HL-60 (cell line): ENCODE results near the gene WDR6.
"Not testable (repeated sequence)": the region's sequence is repeated elsewhere in the genome, so short reads cannot be mapped to it uniquely, and the experiment has no call there.

Experiments used
- DNase-seq, 2 experiments: peaks; one replicate each; pipeline ENCODE4 v3.0.0-alpha.2; 2010 to 2020; ENCODE audit warnings: low read depth in 1 of 2, low spot score in 1 of 2
- H3K27ac ChIP-seq: fragments of 250-450 bp; sonication (Bioruptor Pico); replicated peaks from 2 replicates; pipeline ENCODE4 v1.5.1; 2020; ENCODE audit warnings: mild to moderate bottlenecking, moderate library complexity
- H3K27me3 ChIP-seq: fragments of 250-450 bp; sonication (Bioruptor Pico); 2 replicates; pipeline ENCODE4 v1.5.1; 2021; ENCODE audit warnings: mild to moderate bottlenecking, moderate library complexity; ENCODE audit not compliant: insufficient read depth, poor library complexity, severe bottlenecking
- H3K4me3 ChIP-seq: replicated peaks from 2 replicates; pipeline ENCODE4 v1.5.1; 2011; ENCODE audit warnings: mild to moderate bottlenecking, control low read depth, low read length; ENCODE audit not compliant: insufficient read depth
- CTCF ChIP-seq: IDR thresholded peaks from one replicate; pipeline ENCODE4 v1.5.1; 2011; ENCODE audit warnings: low read length, control low read depth, inconsistent platforms; ENCODE audit not compliant: insufficient read depth
- GABPA ChIP-seq: IDR thresholded peaks from 2 replicates; pipeline ENCODE4 v1.6.1; 2012; ENCODE audit warnings: low read depth
- POLR2AphosphoS5 ChIP-seq: IDR thresholded peaks from 2 replicates; pipeline ENCODE4 v1.6.1; 2012; ENCODE audit warnings: low read depth
- SPI1 ChIP-seq: IDR thresholded peaks from 2 replicates; pipeline ENCODE4 v1.6.1; 2012; ENCODE audit warnings: low read depth, mild to moderate bottlenecking, borderline replicate concordance
- TF ChIP-seq, protein P1 (sequence below): IDR thresholded peaks from 2 replicates; pipeline ENCODE4 v1.6.1; 2012; ENCODE audit warnings: low read depth; ENCODE audit not compliant: insufficient replicate concordance

Gene WDR6

DNA sequence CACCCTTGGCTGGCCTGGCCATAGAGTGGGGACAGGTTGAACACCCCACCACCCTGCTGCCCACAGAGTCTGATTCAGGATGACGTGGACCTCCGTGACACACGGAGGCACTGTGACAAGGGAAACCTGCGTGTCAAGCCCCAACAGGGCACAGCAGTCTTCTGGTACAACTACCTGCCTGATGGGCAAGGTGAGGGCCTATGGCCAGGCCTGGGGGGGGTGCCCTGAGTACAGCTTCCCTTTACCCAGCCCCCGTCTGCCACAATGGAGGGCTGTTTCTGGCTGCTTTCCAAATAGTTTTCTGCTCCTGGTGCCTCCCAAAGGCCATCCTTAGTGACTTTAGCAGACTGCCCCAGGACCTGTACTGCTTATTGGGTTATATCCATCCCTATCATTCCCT, 1.2 kb upstream of the WDR6 start:
- TF ChIP-seq SPI1 (no peak), POLR2AphosphoS5 (no peak), GABPA (no peak), CTCF (no peak)
- TF ChIP-seq, protein P1, sequence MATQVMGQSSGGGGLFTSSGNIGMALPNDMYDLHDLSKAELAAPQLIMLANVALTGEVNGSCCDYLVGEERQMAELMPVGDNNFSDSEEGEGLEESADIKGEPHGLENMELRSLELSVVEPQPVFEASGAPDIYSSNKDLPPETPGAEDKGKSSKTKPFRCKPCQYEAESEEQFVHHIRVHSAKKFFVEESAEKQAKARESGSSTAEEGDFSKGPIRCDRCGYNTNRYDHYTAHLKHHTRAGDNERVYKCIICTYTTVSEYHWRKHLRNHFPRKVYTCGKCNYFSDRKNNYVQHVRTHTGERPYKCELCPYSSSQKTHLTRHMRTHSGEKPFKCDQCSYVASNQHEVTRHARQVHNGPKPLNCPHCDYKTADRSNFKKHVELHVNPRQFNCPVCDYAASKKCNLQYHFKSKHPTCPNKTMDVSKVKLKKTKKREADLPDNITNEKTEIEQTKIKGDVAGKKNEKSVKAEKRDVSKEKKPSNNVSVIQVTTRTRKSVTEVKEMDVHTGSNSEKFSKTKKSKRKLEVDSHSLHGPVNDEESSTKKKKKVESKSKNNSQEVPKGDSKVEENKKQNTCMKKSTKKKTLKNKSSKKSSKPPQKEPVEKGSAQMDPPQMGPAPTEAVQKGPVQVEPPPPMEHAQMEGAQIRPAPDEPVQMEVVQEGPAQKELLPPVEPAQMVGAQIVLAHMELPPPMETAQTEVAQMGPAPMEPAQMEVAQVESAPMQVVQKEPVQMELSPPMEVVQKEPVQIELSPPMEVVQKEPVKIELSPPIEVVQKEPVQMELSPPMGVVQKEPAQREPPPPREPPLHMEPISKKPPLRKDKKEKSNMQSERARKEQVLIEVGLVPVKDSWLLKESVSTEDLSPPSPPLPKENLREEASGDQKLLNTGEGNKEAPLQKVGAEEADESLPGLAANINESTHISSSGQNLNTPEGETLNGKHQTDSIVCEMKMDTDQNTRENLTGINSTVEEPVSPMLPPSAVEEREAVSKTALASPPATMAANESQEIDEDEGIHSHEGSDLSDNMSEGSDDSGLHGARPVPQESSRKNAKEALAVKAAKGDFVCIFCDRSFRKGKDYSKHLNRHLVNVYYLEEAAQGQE, result no peak
- Histone ChIP-seq H3K27ac (peak overlapping the region; percentile 89; the same call in 1 of the 2 replicates), H3K4me3 (no peak overlapping the region), H3K27me3 (no peaks in the 10 kb centered on the region)
- DNase-seq, result no peak

DNA sequence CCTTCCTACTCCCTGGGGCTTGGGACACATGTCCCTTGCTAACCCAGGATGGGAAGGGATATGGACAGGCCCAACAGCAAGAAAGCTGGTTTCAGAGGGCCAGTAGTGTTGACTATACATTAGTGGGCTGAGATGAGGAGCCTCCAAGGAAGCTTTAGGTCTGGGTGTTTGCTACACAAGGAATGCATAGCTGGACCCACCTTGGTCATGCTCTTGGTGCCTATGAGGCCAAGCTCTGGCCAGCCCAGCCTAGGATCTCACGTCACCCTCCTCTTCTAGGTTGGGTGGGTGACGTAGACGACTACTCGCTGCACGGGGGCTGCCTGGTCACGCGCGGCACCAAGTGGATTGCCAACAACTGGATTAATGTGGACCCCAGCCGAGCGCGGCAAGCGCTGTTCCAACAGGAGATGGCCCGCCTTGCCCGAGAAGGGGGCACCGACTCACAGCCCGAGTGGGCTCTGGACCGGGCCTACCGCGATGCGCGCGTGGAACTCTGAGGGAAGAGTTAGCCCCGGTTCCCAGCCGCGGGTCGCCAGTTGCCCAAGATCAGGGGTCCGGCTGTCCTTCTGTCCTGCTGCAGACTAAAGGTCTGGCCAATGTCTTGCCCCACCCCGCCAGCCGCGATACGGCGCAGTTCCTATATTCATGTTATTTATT, 653 bp upstream of the WDR6 start:
- DNase-seq, result no peak
- Histone ChIP-seq H3K27ac (peak overlapping the region; percentile 89), H3K4me3 (peak overlapping the region; percentile 69), H3K27me3 (no peaks in the 10 kb centered on the region)
- TF ChIP-seq CTCF (no peak), SPI1 (peak; percentile 7; the same call in 1 of the 2 replicates)

DNA sequence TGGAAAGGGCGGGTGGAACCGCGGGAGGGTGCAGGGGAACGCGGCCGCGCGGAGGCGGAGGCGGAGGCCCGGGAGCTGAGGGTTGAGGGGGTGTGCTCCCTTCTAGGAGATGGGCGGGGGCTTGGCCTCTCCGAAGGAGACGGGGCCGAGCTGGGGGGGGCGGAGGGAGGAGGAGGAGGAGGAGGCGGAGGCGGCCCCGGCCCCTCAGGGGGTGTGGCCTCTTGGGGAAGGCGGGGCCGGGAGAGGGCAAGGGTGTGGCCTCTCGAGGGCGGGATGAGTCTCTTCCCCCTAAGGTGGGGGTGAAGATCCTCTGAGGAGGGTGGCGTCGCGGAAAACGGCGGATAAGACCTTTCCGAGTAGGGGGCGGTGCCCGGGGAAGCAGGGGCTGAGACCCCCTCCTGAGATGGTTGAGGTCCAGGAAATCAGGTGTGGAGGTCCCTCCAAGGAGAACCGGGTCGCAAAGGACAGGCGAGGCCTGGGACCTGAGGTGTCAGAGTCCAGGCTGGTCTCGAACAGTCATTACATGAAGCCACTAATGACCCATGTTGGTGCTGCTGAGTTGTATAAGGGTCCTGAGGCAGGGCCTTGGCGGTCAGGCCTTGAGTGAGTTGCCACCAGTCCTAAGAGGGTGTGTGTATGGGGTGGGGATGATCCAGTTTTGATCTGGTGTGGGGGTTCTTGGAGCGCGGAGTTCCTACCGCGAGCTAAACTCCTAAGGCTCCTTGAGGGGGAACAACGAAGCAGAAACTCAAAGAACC, 759 bp downstream of the WDR6 start:
- TF ChIP-seq GABPA, result no peak
- TF ChIP-seq CTCF, result no peak
- TF ChIP-seq POLR2AphosphoS5, result no peak
- TF ChIP-seq, protein P1, result no peak
- no peak; the same call in 1 of the 2 replicates for TF ChIP-seq SPI1
- no peaks in the 10 kb centered on the region for H3K27me3 ChIP-seq
- H3K27ac ChIP-seq, result peak overlapping the region; percentile 89
- H3K4me3 ChIP-seq, result peak overlapping the region; percentile 69
- peak; percentile 77 to 89 for DNase-seq

- peak overlapping the region; percentile 89; the same call in 1 of the 2 replicates for H3K27ac ChIP-seq
- not testable (repeated sequence) for H3K27me3 ChIP-seq, DNase-seq
- H3K4me3 ChIP-seq, result peak overlapping the region; percentile 69
These were observed 1.4 kb downstream of the WDR6 start for GRCh38 chr3:49008627-49009026.
